NCI-H1048 (cell line): ENCODE results near the gene INTS7.

Experiments
- DNase-seq: peaks from one replicate; lab custom pipeline; 2025; lab: John Stamatoyannopoulos, UW

The INTS7 gene

DNA sequence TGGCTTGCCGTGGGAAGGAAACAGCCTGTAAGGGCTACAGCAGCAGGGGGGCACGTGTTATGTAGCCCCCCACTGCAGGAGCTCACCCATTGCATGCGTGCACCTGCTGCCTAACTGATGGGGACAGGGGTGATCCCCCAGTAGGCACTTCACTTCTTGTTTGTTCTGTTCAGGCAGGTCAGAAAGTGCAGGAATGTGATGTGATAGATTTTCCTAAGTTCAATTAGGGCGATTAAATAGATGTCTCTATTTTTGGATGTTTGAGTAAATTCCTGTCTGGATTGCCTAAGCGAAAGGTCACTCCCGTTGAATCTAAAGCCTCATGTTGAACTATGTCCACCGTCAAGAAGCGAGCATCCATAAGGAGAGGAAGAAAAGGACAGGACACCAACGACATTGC lies 126.0 kb downstream of the INTS7 start:
- DNase-seq: no peak

DNA sequence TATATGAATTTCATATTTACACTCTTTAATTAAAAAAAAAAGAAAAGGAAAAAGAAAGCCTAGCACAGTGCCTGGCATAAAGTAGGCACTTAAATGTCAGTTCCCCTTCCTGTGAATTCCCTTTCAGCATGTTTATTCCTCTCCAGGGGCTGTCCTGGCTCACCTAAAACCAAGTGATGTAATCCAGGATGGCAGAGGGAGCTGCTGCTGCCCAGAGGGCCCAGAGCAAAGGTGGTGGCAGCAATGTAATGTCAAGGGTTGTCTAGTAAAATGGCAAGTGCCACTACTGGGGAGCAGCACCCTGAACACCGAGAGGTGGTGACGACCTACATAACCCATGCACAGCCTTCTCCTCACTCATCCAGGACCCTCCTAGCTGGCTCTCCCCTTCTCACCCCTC lies 126.4 kb downstream of the INTS7 start:
- no peak for DNase-seq

DNA sequence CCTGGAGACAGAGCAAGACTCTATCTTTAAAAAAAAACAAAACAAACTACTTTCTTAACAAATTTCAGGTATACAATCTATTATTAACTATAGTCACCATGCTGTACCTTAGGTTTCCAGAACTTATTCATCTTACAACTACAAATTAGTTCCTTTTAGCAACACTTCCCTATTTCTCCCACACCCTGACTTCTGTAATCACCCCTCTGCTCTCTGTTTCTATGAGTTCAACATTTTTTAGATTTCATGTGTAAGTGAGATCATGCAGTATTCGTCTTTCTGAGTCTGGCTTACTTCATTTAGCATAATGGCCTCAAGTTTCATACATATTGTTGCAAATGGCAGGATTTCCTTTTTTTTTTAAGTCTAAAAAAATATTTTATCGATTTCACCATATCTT lies 126.9 kb downstream of the INTS7 start:
- DNase-seq: no peak

DNA sequence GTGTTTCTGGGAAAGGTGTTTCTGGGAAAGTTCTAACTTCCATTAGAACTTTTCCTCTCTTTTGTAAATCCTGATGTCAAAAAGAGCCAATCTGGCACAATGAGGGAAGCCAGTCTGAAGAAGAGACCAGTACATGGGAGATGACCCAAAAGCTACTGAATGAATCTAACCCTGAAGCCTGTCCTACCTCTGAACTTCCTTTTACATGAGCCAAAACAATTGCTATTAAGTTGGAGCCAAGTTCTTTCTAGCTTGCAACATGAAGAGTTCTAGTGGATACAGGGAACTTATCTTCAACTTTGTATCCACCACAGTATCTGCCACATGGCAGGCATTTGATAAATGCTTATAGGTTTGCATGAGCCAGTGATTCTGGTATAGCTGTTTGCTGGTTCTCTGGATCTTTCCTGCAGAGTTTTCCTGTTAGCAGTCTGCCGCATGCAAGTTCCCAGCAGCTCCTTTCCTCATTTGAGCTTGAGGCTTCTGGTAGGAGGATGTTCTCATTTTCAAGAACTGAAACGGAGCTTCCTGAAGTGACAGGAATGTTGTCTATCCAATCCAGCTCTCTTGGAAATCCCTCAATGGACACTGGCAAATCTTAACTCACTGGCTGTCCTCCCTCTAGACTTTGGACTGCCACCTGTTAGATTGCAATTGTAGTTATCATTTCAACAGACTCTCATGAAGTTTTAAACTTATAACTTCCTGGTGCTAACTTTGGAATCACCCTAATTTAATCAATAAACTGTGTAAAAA lies 131.7 kb downstream of the INTS7 start:
- no peak for DNase-seq

DNA sequence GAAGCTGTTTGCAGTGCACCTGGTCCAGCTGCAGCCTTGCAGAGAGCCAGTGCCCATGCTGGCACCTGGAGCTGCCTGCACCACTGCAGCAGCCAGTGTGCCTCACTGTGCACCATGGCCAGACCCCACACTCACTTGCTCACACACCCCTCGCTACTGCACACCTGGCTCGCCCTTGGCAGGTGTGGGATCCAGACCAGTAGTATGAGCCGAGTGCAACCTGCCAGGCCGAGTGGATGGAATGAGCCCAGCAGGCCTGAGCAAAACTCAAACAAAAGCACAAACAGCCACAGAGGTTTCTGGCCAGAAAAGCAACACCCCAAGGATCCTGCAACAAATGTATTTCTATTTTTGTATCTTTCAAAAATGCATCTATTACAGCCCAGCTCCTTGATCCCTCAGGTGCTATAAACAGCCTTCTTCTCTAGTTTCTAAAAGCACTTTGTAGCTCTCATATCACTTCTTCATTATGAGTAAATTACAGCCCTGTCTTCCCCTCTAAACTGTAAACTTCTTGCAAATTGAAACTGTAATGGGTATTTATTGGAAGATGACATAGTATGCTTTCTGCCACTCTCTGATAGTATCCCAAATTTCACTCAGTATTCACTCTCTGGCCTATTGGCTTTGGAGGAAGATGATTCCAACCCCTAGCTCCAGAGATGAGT lies 132.6 kb downstream of the INTS7 start:
- DNase-seq: no peak

DNA sequence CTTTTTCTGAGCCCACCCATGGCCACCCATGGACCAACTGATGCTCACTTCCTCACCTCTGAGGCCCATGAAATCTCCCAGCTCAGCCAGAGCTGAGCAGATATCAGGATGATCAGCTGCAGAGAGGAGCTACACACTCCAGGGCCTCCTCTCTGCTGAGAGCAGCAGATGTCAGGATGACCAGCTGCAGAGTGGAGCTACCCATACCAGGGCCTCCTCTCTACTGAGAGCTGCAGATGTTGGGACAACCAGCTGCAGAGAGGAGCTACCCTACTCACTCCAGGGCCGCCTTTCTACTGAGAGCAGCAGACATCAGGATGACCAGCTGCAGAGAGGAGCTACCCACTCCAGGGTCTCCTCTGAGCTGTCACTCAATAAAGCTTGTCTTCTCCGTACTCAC lies 133.4 kb downstream of the INTS7 start:
- DNase-seq: no peak

DNA sequence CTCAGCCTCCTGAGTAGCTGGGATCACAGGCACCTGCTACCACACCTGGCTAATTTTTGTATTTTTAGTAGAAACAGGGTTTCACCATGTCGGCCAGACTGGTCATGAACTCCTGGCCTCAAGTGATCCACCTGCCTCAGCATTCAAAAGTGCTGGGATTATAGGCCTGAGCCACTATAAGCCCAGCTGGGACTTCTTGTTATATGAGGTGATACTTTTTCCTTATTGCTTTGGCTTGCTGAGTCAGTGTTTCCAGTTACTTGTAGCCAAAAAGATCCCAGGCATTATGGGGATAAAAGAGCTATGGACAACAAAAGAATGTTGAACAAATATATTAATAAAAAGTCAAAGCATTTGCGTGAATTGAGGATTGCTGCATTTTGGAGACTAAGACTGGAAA lies 134.9 kb downstream of the INTS7 start:
- DNase-seq: no peak

DNA sequence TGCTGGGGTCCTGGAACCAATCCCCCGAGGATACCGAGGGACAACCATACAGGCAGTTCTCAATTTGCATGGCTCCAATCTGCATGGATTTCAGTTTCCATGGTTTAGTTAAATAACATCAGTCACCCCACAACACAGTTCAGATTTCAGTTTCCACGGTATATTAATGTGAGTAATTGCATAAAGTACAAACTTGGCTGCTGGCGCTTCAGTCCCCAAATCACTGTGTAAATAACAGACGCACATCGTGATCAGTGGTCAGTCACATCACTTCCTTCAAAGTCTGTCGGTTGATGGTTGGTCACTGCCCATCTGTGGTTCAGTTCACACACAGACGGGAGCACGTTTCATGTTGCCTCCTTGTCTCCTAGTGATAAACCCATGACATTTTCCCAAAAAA lies 138.4 kb downstream of the INTS7 start:
- DNase-seq: peak; percentile 84

DNA sequence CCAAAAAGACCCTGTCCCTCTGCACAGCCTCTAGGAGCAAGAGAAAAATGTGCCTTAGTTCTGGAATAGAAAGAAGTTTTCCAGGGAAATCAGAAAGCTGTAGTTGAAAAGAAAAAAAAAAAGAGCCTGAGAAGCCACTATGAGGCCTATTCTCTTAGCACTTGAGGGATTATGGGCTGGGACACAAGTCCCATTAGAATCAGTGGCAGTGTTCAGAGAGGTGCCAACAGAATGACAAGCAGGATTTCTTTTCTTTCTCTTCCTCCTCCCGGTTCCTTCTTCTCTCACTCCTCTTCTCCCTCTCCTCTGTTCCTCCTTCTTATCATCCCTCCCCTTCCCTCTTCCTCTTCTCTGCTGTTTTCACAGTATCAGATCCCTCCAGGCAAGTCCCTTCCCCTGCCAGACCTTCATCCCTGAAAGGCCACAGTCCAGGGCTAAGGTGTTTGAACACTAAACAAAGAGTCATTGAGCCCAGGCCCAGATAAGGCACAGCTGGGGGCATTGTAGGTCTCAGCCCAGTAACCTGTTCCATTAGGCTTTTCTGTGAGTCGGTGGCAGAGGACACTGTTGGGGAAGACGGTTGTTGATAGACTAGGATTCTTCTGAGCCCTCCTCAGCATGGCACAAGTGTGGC lies 140.1 kb downstream of the INTS7 start:
- no peak for DNase-seq

DNA sequence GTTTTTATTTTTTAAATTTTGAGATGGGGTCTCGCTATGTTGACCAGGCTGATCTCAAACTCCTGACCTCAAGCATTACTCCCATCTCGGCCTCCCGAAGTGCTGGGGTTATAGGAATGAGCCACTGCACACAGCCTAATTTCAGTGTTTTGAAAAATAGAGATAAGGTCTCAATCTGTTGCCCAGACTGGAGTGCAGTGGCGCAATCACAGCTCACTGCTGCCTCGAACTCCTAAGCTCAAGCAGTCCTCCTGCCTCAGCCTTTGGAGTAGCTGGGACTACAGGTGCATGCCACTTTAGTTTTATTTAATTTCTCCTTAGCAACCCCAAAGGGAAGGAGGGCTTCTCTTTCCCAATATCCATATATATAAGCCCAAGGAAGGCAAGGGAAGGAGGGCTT lies 141.0 kb downstream of the INTS7 start:
- DNase-seq: no peak

DNA sequence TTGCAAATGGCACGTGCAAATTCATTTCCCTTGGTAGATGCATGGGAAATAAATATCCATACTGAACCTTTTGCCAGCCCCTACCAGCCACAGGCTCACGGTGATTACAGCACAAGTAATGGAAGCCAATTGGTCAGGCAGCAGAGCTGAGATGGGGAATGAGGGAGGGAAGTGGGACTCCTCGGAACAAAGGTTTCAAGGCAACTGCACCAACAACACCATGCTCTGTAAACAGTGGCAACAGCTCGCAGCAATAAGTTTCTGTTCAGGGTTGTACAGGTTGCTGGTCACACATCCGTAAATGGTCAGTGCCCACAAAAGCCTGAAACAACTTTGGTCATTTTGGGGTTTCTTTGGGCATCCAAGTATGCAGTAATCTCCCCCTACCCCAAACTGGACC lies 142.1 kb downstream of the INTS7 start:
- no peak for DNase-seq

DNA sequence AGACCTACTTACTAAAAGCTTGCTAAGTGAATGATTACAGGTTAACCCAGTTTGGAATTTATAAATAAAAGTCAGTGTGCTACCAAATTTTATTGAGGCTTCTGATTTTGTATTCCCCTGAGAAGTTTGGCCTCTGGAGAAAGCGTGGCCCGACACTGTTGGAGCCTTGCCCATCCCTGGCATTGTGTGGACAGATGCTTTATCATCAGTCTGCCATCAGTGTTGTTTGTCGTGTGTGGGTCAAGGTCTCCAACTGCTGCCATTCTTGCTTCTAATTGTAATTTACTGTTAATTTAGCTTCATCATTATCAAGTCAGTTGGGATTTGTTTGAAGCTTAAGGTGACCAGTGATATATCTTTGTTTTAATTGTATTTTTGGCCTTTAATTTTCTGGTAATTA lies 142.8 kb downstream of the INTS7 start:
- no peak for DNase-seq

DNA sequence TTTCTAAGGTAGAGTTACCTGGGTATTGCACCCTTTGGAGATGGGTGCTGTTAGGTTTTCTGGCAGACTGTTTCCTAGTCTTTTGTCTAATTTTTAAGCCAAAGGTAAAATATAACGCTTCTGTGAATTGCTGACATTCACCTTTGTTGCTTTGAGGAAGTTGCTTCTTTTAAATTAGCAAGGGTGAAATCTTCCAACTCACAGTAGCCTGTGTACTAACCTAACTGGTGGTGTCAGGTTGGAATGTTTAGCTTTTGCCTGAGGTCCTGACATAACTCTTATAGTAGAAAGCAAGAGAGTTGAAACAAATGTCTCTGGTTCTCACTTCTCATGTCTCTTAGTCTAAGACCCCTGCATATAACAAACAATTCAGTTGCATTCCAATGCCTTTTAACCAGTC lies 143.6 kb downstream of the INTS7 start:
- DNase-seq: no peak
